HFFc6 (cell line): ENCODE results near the gene GPC6. TPM values are rescaled to one million over a fixed set of nuclear protein-coding genes. Genes with fewer than 3 reads are reported as not detected.

ENCODE experiments used
- DNase-seq: peaks from one replicate; pipeline ENCODE4 v3.0.0-alpha.2; 2018
- H3K27ac Mint-ChIP-seq: 2 replicates; pipeline ENCODE4 v1.8.0; 2020; ENCODE audit warnings: mild to moderate bottlenecking, mixed read lengths
- H3K27me3 Mint-ChIP-seq: 2 replicates; pipeline ENCODE4 v1.8.0; 2021; ENCODE audit warnings: mild to moderate bottlenecking, moderate library complexity, mixed read lengths; ENCODE audit not compliant: insufficient read depth
- H3K36me3 Mint-ChIP-seq: 2 replicates; pipeline ENCODE4 v1.8.0; 2021; ENCODE audit warnings: low read depth, mixed read lengths
- H3K4me1 Mint-ChIP-seq: 2 replicates; pipeline ENCODE4 v1.8.0; 2020; ENCODE audit warnings: low read depth, mixed read lengths
- H3K4me3 Mint-ChIP-seq: 2 replicates; pipeline ENCODE4 v1.8.0; 2020; ENCODE audit warnings: mild to moderate bottlenecking, moderate library complexity, mixed read lengths
- H3K9me3 Mint-ChIP-seq: 2 replicates; pipeline ENCODE4 v1.8.0; 2020; ENCODE audit warnings: mild to moderate bottlenecking, mixed read lengths
- CTCF ChIP-seq: fragments of 200-600 bp; sonication (generic); IDR thresholded peaks from 2 replicates; pipeline ENCODE4 v1.5.0; 2021; ENCODE audit warnings: antibody characterized with exemption, mild to moderate bottlenecking
- total RNA-seq, 6 experiments: library from RNA; stranded (reverse); fragmentation: NEBNext Ultra II Directional; extraction: Animal tissue kit (Norgen Biotek cat#: 25700); gene quantifications; 2 replicates in 1 of 6; 3 replicates in 5 of 6; pipeline ENCODE4 v1.2.3, GENCODE V29; 2021

Gene GPC6
- total RNA-seq, 6 experiments from 2014 or later, result 3.0 to 5.3 (median 4.4) TPM

- DNase-seq, result peak; percentile 66
- H3K4me1 Mint-ChIP-seq, result peaks cover 67% of the 10 kb centered on the region
These were observed 635.2 kb downstream of the GPC6 start for GRCh38 chr13:93861818-93862217.

GRCh38 chr13:93862259-93862658, 635.7 kb downstream of the GPC6 start:
- DNase-seq, result peak; percentile 7
- no peaks in the 10 kb centered on the region for H3K27me3 Mint-ChIP-seq
- peak overlapping the region; percentile 63 for H3K4me3 Mint-ChIP-seq
- TF ChIP-seq CTCF, result no peak
- H3K4me1 Mint-ChIP-seq, result peaks cover 67% of the 10 kb centered on the region
- no peaks in the 10 kb centered on the region for H3K9me3 Mint-ChIP-seq
- no peaks in the 10 kb centered on the region for H3K36me3 Mint-ChIP-seq
- peak overlapping the region; percentile 60 for H3K27ac Mint-ChIP-seq

More at GRCh38 chr13:93861818-93862217, 635.2 kb downstream of the GPC6 start:
- H3K27ac Mint-ChIP-seq, result peak overlapping the region; percentile 60
- TF ChIP-seq CTCF, result no peak
- H3K4me3 Mint-ChIP-seq, result peak overlapping the region; percentile 63; the same call in 1 of the 2 replicates
- H3K27me3 Mint-ChIP-seq, result no peaks in the 10 kb centered on the region
- H3K9me3 Mint-ChIP-seq, result no peaks in the 10 kb centered on the region
- H3K36me3 Mint-ChIP-seq, result no peaks in the 10 kb centered on the region

- no peak overlapping the region for H3K27ac Mint-ChIP-seq
- H3K9me3 Mint-ChIP-seq, result no peaks in the 10 kb centered on the region
- TF ChIP-seq CTCF, result no peak
- no peaks in the 10 kb centered on the region for H3K27me3 Mint-ChIP-seq
- H3K4me3 Mint-ChIP-seq, result no peak overlapping the region
- H3K36me3 Mint-ChIP-seq, result 0 out of 2 replicates have a peak, but pooled peaks cover 3% of the 10 kb centered on the region
- H3K4me1 Mint-ChIP-seq, result peaks cover 54% of the 10 kb centered on the region
- no peak for DNase-seq
These were observed 638.6 kb downstream of the GPC6 start for GRCh38 chr13:93865235-93865634.

GRCh38 chr13:93867481-93867880, 640.9 kb downstream of the GPC6 start:
- Mint-ChIP-seq H3K4me3 (peak overlapping the region; percentile 2; the same call in 1 of the 2 replicates), H3K27ac (peak overlapping the region; percentile 45; the same call in 1 of the 2 replicates), H3K4me1 (peaks cover 35% of the 10 kb centered on the region), H3K27me3 (no peaks in the 10 kb centered on the region), H3K36me3 (0 out of 2 replicates have a peak, but pooled peaks cover 5% of the 10 kb centered on the region), H3K9me3 (no peaks in the 10 kb centered on the region)
- TF ChIP-seq CTCF, result no peak
- peak; percentile 65 for DNase-seq

- Mint-ChIP-seq H3K36me3 (0 out of 2 replicates have a peak, but pooled peaks cover 5% of the 10 kb centered on the region), H3K4me1 (peaks cover 17% of the 10 kb centered on the region), H3K27ac (no peak overlapping the region), H3K9me3 (no peaks in the 10 kb centered on the region), H3K27me3 (no peaks in the 10 kb centered on the region), H3K4me3 (no peak overlapping the region)
- TF ChIP-seq CTCF, result no peak
- no peak for DNase-seq
These were observed 645.8 kb downstream of the GPC6 start for GRCh38 chr13:93872376-93872775.
